HG03045 (cell line): ENCODE data around the gene S100A8.

ENCODE experiments used
- ATAC-seq: cut with Tn5 transposase; IDR thresholded peaks from one replicate; pipeline ENCODE4 v1.9.1; 2021; ENCODE audit warnings: mild to moderate bottlenecking, moderate library complexity; ENCODE audit not compliant: unreplicated experiment

S100A8 gene

GRCh38 chr1:153393926-153394325 lies 3.1 kb upstream of the S100A8 start:
- ATAC-seq, result no peak

- ATAC-seq, result no peak
These were observed 1.9 kb upstream of the S100A8 start for GRCh38 chr1:153392822-153393221.

GRCh38 chr1:153392258-153392657 lies 1.4 kb upstream of the S100A8 start:
- no peak for ATAC-seq

GRCh38 chr1:153389973-153390879 lies 647 bp downstream of the S100A8 start:
- no peak for ATAC-seq

GRCh38 chr1:153389401-153389800 lies 1.5 kb downstream of the S100A8 start:
- ATAC-seq, result no peak

GRCh38 chr1:153387785-153388184 lies 3.1 kb downstream of the S100A8 start:
- no peak for ATAC-seq

- ATAC-seq, result no peak
These were observed 3.9 kb downstream of the S100A8 start for GRCh38 chr1:153387001-153387400.

GRCh38 chr1:153386500-153386901 lies 4.4 kb downstream of the S100A8 start:
- ATAC-seq, result no peak

- no peak for ATAC-seq
These were observed 5.8 kb downstream of the S100A8 start for GRCh38 chr1:153384958-153385580.

GRCh38 chr1:153380711-153381110 lies 10.2 kb downstream of the S100A8 start:
- no peak for ATAC-seq

- ATAC-seq, result no peak
These were observed 11.3 kb downstream of the S100A8 start for GRCh38 chr1:153379591-153379990.

GRCh38 chr1:153375511-153375910 lies 15.4 kb downstream of the S100A8 start, which contains the start of gene S100A12:
Gene S100A12 (minus strand): TSS chr1:153375621. CDS start chr1:153374592, 1,029 bp downstream.
- ATAC-seq, result no peak

- ATAC-seq, result no peak
These were observed 16.8 kb downstream of the S100A8 start for GRCh38 chr1:153374071-153374470.

GRCh38 chr1:153372571-153372970 lies 18.3 kb downstream of the S100A8 start:
- ATAC-seq, result no peak

GRCh38 chr1:153371231-153371630 lies 19.6 kb downstream of the S100A8 start:
- ATAC-seq, result no peak

- no peak for ATAC-seq
These were observed 20.7 kb downstream of the S100A8 start for GRCh38 chr1:153370146-153370545.

GRCh38 chr1:153368495-153368894 lies 22.4 kb downstream of the S100A8 start:
- no peak for ATAC-seq

GRCh38 chr1:153367090-153367489 lies 23.8 kb downstream of the S100A8 start:
- no peak for ATAC-seq

GRCh38 chr1:153366261-153366660 lies 24.6 kb downstream of the S100A8 start:
- no peak for ATAC-seq

- ATAC-seq, result no peak
These were observed 25.2 kb downstream of the S100A8 start for GRCh38 chr1:153365696-153366095.

- no peak for ATAC-seq
These were observed 25.9 kb downstream of the S100A8 start for GRCh38 chr1:153364766-153365666.
